GM21390 (cell line): ENCODE data around the gene HYLS1.
"Not testable (repeated sequence)": the region's sequence is repeated elsewhere in the genome, so short reads cannot be mapped to it uniquely, and the experiment has no call there.

ENCODE experiments used
- ATAC-seq: cut with Tn5 transposase; IDR thresholded peaks from one replicate; pipeline ENCODE4 v1.9.1; 2021; ENCODE audit not compliant: unreplicated experiment

The HYLS1 gene

GRCh38 chr11:125902927-125903710 lies 15.7 kb downstream of the HYLS1 start, which contains the start of gene PUS3:
Gene PUS3, minus strand, starts transcription at chr11:125903206. Its CDS starts 6,922 bp downstream, at chr11:125896284.
- peak; percentile 97 for ATAC-seq

- no peak for ATAC-seq
These were observed 16.5 kb downstream of the HYLS1 start, which contains the start of gene DDX25 for GRCh38 chr11:125903711-125904659. Gene DDX25, plus strand, starts transcription at chr11:125904508. Its CDS starts 10 bp downstream, at chr11:125904518.

GRCh38 chr11:125904678-125905077 lies 17.2 kb downstream of the HYLS1 start:
- no peak for ATAC-seq

- ATAC-seq: no peak
These were observed 22.9 kb downstream of the HYLS1 start for GRCh38 chr11:125910226-125910849.

GRCh38 chr11:125914601-125915000 lies 27.1 kb downstream of the HYLS1 start:
- ATAC-seq: not testable (repeated sequence)

GRCh38 chr11:125916683-125917347 lies 29.3 kb downstream of the HYLS1 start:
- ATAC-seq: no peak

GRCh38 chr11:125918140-125918840 lies 30.8 kb downstream of the HYLS1 start:
- ATAC-seq: no peak

GRCh38 chr11:125921042-125921441 lies 33.6 kb downstream of the HYLS1 start:
- ATAC-seq: no peak

GRCh38 chr11:125922156-125922555 lies 34.7 kb downstream of the HYLS1 start:
- no peak for ATAC-seq

GRCh38 chr11:125923012-125923579 lies 35.6 kb downstream of the HYLS1 start:
- no peak for ATAC-seq

- no peak for ATAC-seq
These were observed 36.2 kb downstream of the HYLS1 start for GRCh38 chr11:125923633-125924032.

- no peak for ATAC-seq
These were observed 37.0 kb downstream of the HYLS1 start for GRCh38 chr11:125924384-125925007.

GRCh38 chr11:125925247-125925740 lies 37.8 kb downstream of the HYLS1 start:
- ATAC-seq: no peak

GRCh38 chr11:125925804-125926203 lies 38.3 kb downstream of the HYLS1 start:
- no peak for ATAC-seq

GRCh38 chr11:125926682-125927081 lies 39.2 kb downstream of the HYLS1 start:
- ATAC-seq: no peak

- ATAC-seq: no peak
These were observed 42.1 kb downstream of the HYLS1 start for GRCh38 chr11:125929445-125930075.

GRCh38 chr11:125930076-125930450 lies 42.6 kb downstream of the HYLS1 start:
- no peak for ATAC-seq

- no peak for ATAC-seq
These were observed 43.6 kb downstream of the HYLS1 start for GRCh38 chr11:125931116-125931515.

- no peak for ATAC-seq
These were observed 44.2 kb downstream of the HYLS1 start for GRCh38 chr11:125931668-125932067.
